Endothelial cell of umbilical vein (primary cell): ENCODE data around the gene OLIG1. TPM values are rescaled to one million over a fixed set of nuclear protein-coding genes. Genes with fewer than 3 reads are reported as not detected.

Experiments used
- BruUV-seq: library from RNA; stranded (reverse); fragments of 400-500 nt; replicated peaks from 2 replicates; lab custom pipeline; 2021; lab: Mats Ljungman, UMichigan
- CTCF ChIA-PET: fragments of 300-600, 350-600 bp; sonication (Branson Sonifier 250); formaldehyde crosslinking; loops from one replicate; lab custom pipeline; 2021; ENCODE audit warnings: antibody characterized with exemption, inconsistent platforms; lab: Charles Lee
- POLR2A ChIA-PET: fragments of 300-600, 350-600 bp; sonication (Branson Sonifier 250); formaldehyde crosslinking; loops from one replicate; lab custom pipeline; 2021; ENCODE audit warnings: antibody characterized with exemption, inconsistent platforms; lab: Charles Lee
- DNase-seq: peaks from one replicate; pipeline ENCODE4 v3.0.0-alpha.2; 2011; ENCODE audit warnings: low read depth, low spot score
- FAIRE-seq: peaks from 2 replicates; lab custom pipeline; 2011; peaks lifted over from hg19 to GRCh38; lab: Jason Lieb, UNC
- H2AFZ ChIP-seq: 2 replicates; pipeline ENCODE4 v1.6.0; 2012; ENCODE audit warnings: low read depth, low read length, control low read depth, inconsistent platforms
- H3K27ac ChIP-seq: 2 replicates; pipeline ENCODE4 v1.5.1; 2011; ENCODE audit warnings: low read depth, mild to moderate bottlenecking, control low read depth, low read length, moderate library complexity; ENCODE audit not compliant: insufficient read depth
- H3K27me3 ChIP-seq, 2 experiments: 2 replicates each; pipeline versions ENCODE4 v1.6.0 to v1.6.1; 2011; ENCODE audit warnings: low read length in 2 of 2, mixed read lengths in 1 of 2; ENCODE audit not compliant: control insufficient read depth in 2 of 2, insufficient read depth in 2 of 2
- H3K36me3 ChIP-seq, 2 experiments: 2 replicates in 1 of 2; 3 replicates in 1 of 2; pipeline ENCODE4 v1.5.1; 2011; ENCODE audit warnings: low read length in 2 of 2, mild to moderate bottlenecking in 1 of 2, moderate library complexity in 1 of 2; ENCODE audit not compliant: control insufficient read depth in 2 of 2, insufficient read depth in 2 of 2; ENCODE audit errors: extremely low read depth in 1 of 2
- H3K4me1 ChIP-seq: 3 replicates; pipeline ENCODE4 v1.5.1; 2011; ENCODE audit warnings: mild to moderate bottlenecking, low read length; ENCODE audit not compliant: control insufficient read depth, insufficient read depth; ENCODE audit errors: extremely low read depth
- H3K4me2 ChIP-seq: 2 replicates; pipeline ENCODE4 v1.6.1; 2011; ENCODE audit warnings: low read length, control low read depth, mixed read lengths; ENCODE audit not compliant: insufficient read depth
- H3K4me3 ChIP-seq, 3 experiments: fragments of 200-600 bp in 1 of 3; sonication (generic), shearing (Covaris generic) in 1 of 3; replicated peaks in 1 of 3; 2 replicates each; pipeline ENCODE4 v1.5.1; 2011 to 2016; ENCODE audit warnings: control low read depth in 3 of 3, low read length in 3 of 3, mild to moderate bottlenecking in 2 of 3, inconsistent platforms in 1 of 3, low read depth in 1 of 3, moderate library complexity in 1 of 3; ENCODE audit not compliant: insufficient read depth in 1 of 3
- H3K79me2 ChIP-seq: 2 replicates; pipeline ENCODE4 v1.6.0; 2012; ENCODE audit warnings: low read length, inconsistent platforms; ENCODE audit not compliant: control insufficient read depth, insufficient read depth
- H3K9ac ChIP-seq: replicated peaks from 2 replicates; pipeline ENCODE3; 2011; ENCODE audit warnings: low read length, control low read depth; ENCODE audit not compliant: insufficient read depth; ENCODE audit errors: extremely low read depth
- H3K9me1 ChIP-seq: replicated peaks from 3 replicates; pipeline ENCODE4 v1.6.0; 2011; ENCODE audit warnings: mild to moderate bottlenecking, low read length; ENCODE audit not compliant: control insufficient read depth, insufficient read depth; ENCODE audit errors: extremely low read depth
- H3K9me3 ChIP-seq: replicated peaks from 2 replicates; pipeline ENCODE4 v1.5.1; 2012; ENCODE audit warnings: low read length, inconsistent platforms; ENCODE audit not compliant: control insufficient read depth, insufficient read depth
- H4K20me1 ChIP-seq: replicated peaks from 2 replicates; pipeline ENCODE3; 2011; ENCODE audit warnings: mild to moderate bottlenecking, low read length; ENCODE audit not compliant: control insufficient read depth, insufficient read depth; ENCODE audit errors: extremely low read depth
- EZH2 ChIP-seq: IDR thresholded peaks from 2 replicates; pipeline ENCODE4 v1.6.1; 2012; ENCODE audit warnings: borderline replicate concordance, low read depth, mild to moderate bottlenecking, moderate library complexity, low read length, inconsistent platforms; ENCODE audit not compliant: severe bottlenecking
- FOS ChIP-seq: IDR thresholded peaks from 2 replicates; pipeline ENCODE4 v1.6.1; 2011; ENCODE audit warnings: mild to moderate bottlenecking, low read length, moderate library complexity, borderline replicate concordance; ENCODE audit not compliant: insufficient read depth
- GATA2 ChIP-seq: IDR thresholded peaks from 2 replicates; pipeline ENCODE4 v1.7.0; 2011; ENCODE audit warnings: low read depth, mild to moderate bottlenecking, moderate library complexity, mixed read lengths, low read length; ENCODE audit not compliant: insufficient read length, insufficient read depth
- JUN ChIP-seq: IDR thresholded peaks from 2 replicates; pipeline ENCODE4 v1.6.1; 2011; ENCODE audit warnings: borderline replicate concordance, low read depth; ENCODE audit not compliant: insufficient read length, insufficient read depth
- MAX ChIP-seq: IDR thresholded peaks from 2 replicates; pipeline ENCODE4 v1.6.1; 2011; ENCODE audit not compliant: insufficient read depth, insufficient read length
- MYC ChIP-seq: IDR thresholded peaks from one replicate; pipeline ENCODE4 v1.6.1; 2011; ENCODE audit warnings: mild to moderate bottlenecking, low read depth, low read length
- POLR2A ChIP-seq: IDR thresholded peaks from 2 replicates; pipeline ENCODE4 v1.6.1; 2012; ENCODE audit warnings: low read depth, mild to moderate bottlenecking, control low read depth, low read length
- POLR2AphosphoS5 ChIP-seq: IDR thresholded peaks from 2 replicates; pipeline ENCODE4 v1.6.1; 2012; ENCODE audit warnings: low read depth, mild to moderate bottlenecking, control low read depth, low read length, moderate library complexity; ENCODE audit not compliant: insufficient read depth
- dilution Hi-C: fragments of 300-500 bp; cut with MboI; formaldehyde crosslinking; loops from one replicate; pipeline ENCODE4 v1.15.0; 2019; ENCODE audit warnings: low sequenced_read_pairs; ENCODE audit not compliant: extremely low pct_ligation_motif_present
- intact Hi-C: fragments of 100-400 bp; cut with micrococcal nuclease; formaldehyde crosslinking; loops from one replicate; pipeline ENCODE4 v1.10.0; 2022
- polyA plus RNA-seq, 4 experiments: library from polyadenylated mRNA; depleted of rRNA in 3 of 4; stranded (reverse) in 3 of 4; unstranded in 1 of 4; fragments of >200 nt; gene quantifications; 2 replicates each; pipeline versions ENCODE4 v1.2.1 to v1.2.3, GENCODE V29; 2011 to 2012; ENCODE audit warnings: missing spikeins in 1 of 4
- total RNA-seq: library from RNA; stranded (reverse); gene quantifications from 2 replicates; pipeline ENCODE4 v1.2.3, GENCODE V29; 2021
- TF ChIP-seq, protein P1 (sequence below), 2 donors: IDR thresholded peaks; 1 replicate in 1 of 2; 2 replicates in 1 of 2; pipeline ENCODE4 v1.5.1; 2011; ENCODE audit warnings: low read length in 2 of 2, mild to moderate bottlenecking in 2 of 2, moderate library complexity in 2 of 2, control low read depth in 1 of 2, inconsistent platforms in 1 of 2, low read depth in 1 of 2; ENCODE audit not compliant: insufficient read depth in 1 of 2; ENCODE audit errors: extremely low read depth in 1 of 2

The OLIG1 gene
- total and polyA plus RNA-seq, 2 donors (not counting 3 experiments of a cell fraction or from before 2014, with no cell fraction given): not detected

- BruUV-seq: no TSS peak
- Histone ChIP-seq H3K4me3 (no peak overlapping the region), H3K4me1 (peaks cover 15% of the 10 kb centered on the region), H3K27ac (no peak overlapping the region), H2AFZ (no peak overlapping the region), H4K20me1 (no peaks in the 10 kb centered on the region), H3K9me1 (no peaks in the 10 kb centered on the region), H3K4me2 (no peak overlapping the region), H3K36me3 (no peaks in the 10 kb centered on the region), H3K27me3 (peaks cover 45 to 47% of the 10 kb centered on the region in 2 experiments), H3K9me3 (no peaks in the 10 kb centered on the region), H3K9ac (no peak overlapping the region), H3K79me2 (no peaks in the 10 kb centered on the region)
- POLR2A ChIA-PET: no interaction called here
- intact Hi-C loops: no loop called here
- CTCF ChIA-PET: interaction anchor here (1.3 kb wide), 1 partner anchor 41 kb away, joined by 5 read pairs; no protein-coding TSS in a partner anchor
- TF ChIP-seq POLR2A (no peak), GATA2 (no peak), MAX (no peak), JUN (no peak), POLR2AphosphoS5 (no peak), MYC (no peak), FOS (no peak), EZH2 (no peak)
- TF ChIP-seq, protein P1, sequence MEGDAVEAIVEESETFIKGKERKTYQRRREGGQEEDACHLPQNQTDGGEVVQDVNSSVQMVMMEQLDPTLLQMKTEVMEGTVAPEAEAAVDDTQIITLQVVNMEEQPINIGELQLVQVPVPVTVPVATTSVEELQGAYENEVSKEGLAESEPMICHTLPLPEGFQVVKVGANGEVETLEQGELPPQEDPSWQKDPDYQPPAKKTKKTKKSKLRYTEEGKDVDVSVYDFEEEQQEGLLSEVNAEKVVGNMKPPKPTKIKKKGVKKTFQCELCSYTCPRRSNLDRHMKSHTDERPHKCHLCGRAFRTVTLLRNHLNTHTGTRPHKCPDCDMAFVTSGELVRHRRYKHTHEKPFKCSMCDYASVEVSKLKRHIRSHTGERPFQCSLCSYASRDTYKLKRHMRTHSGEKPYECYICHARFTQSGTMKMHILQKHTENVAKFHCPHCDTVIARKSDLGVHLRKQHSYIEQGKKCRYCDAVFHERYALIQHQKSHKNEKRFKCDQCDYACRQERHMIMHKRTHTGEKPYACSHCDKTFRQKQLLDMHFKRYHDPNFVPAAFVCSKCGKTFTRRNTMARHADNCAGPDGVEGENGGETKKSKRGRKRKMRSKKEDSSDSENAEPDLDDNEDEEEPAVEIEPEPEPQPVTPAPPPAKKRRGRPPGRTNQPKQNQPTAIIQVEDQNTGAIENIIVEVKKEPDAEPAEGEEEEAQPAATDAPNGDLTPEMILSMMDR (IDR thresholded peaks at IDR 0.05; ENCODE audit: extremely low read depth in 1 of 2, insufficient read depth in 1 of 2, low read depth in 1 of 2, low read length in 2 of 2): no peak
- dilution Hi-C loops: no loop called here
- FAIRE-seq: no peak
- DNase-seq: no peak
These were observed 34.8 kb upstream of the OLIG1 start for GRCh38 chr21:33035147-33035546.
